ENCODE data around the gene DYNLRB1. TPM values are rescaled to one million over a fixed set of nuclear protein-coding genes. Genes with fewer than 3 reads are reported as not detected.
"Not testable (repeated sequence)": the region's sequence is repeated elsewhere in the genome, so short reads cannot be mapped to it uniquely, and the experiment has no call there.

DYNLRB1 gene
- total RNA-seq, 5 donors from 2014 or later (not counting 1 experiment from before 2014, with no cell fraction given) = 49.6 to 83.6 (median 73.8) TPM

GRCh38 chr20:34493646-34494045, 22.6 kb upstream of the DYNLRB1 start:
- H3K9me3 ChIP-seq = no peaks in the 10 kb centered on the region
- no peaks in the 10 kb centered on the region for H3K27me3 ChIP-seq (replicated peaks in 1 of 2; ENCODE audit: control insufficient read depth in 2 of 2, extremely low read depth in 1 of 2, insufficient read depth in 2 of 2, low read length in 1 of 2)
- ChIA-PET CTCF (no interaction called here), POLR2A (no interaction called here)
- no peak overlapping the region for H3K27ac ChIP-seq (ENCODE audit: low read length)
- 97% methylated on average over 2 of the region's 4 CpGs for WGBS (ENCODE audit: insufficient coverage)
- Mint-ChIP-seq H3K9me3 (peaks cover 0 to 4% (median 0%) of the 10 kb centered on the region in 3 donors), H3K36me3 (peaks cover 63% of the 10 kb centered on the region), H3K27ac (no peak overlapping the region), H3K4me1 (peaks cover 0 to 6% (median 0%) of the 10 kb centered on the region in 3 donors), H3K27me3 (no peaks in the 10 kb centered on the region), H3K4me3 (no peak overlapping the region)
- H3K4me3 ChIP-seq (ENCODE audit: control insufficient read depth in 1 of 2, extremely low read depth in 1 of 2, low read length in 1 of 2) = no peak overlapping the region
- no peak for ATAC-seq (replicated peaks in 1 of 4)
- H3K36me3 ChIP-seq (ENCODE audit: control insufficient read depth in 2 of 2, extremely low read depth in 1 of 2, insufficient read depth in 1 of 2, low read length in 1 of 2) = peaks cover 0 to 54% of the 10 kb centered on the region in 2 donors
- H3K4me1 ChIP-seq (ENCODE audit: control insufficient read depth in 1 of 2, extremely low read depth in 1 of 2, insufficient read depth in 2 of 2, low read length in 2 of 2) = no peaks in the 10 kb centered on the region
- DNase-seq = no peak

DNA sequence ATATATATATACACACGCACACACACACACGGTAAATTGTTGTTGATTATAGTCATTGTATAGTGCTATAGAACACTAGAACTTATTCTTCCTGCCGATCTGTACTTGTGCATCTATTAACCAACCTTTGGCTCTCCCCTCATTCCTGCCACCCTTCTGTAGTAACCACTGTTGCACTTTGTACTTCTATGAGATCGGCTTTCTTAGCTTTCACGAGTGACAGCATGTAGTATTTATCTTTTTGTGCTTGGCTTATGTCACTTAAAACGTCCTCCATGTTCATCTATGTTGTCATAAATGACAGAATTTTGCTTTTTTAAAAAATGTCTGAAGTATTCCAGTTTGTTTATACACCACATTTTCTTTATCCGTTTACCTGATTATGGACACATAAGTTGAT, 20.9 kb upstream of the DYNLRB1 start:
- WGBS (ENCODE audit: insufficient coverage) = no CpG with 5 or more reads among the region's 7 CpGs
- Mint-ChIP-seq H3K27ac (no peak overlapping the region), H3K36me3 (peaks cover 68% of the 10 kb centered on the region), H3K27me3 (no peaks in the 10 kb centered on the region), H3K4me1 (peaks cover 0 to 10% (median 0%) of the 10 kb centered on the region in 3 donors), H3K9me3 (peaks cover 0 to 14% (median 1%) of the 10 kb centered on the region in 3 donors), H3K4me3 (no peak overlapping the region)
- DNase-seq (no peak), ATAC-seq (replicated peaks in 1 of 4) (no peak)
- H3K27me3 ChIP-seq (replicated peaks in 1 of 2; ENCODE audit: control insufficient read depth in 2 of 2, extremely low read depth in 1 of 2, insufficient read depth in 2 of 2, low read length in 1 of 2) = no peaks in the 10 kb centered on the region
- no peaks in the 10 kb centered on the region for H3K9me3 ChIP-seq
- CTCF ChIA-PET = interaction anchor here in 1 of 2 donors (0.6 kb wide), 1 partner anchor 186 kb away, joined by 6 read pairs; no protein-coding TSS in a partner anchor
- H3K4me3 ChIP-seq (ENCODE audit: control insufficient read depth in 1 of 2, extremely low read depth in 1 of 2, low read length in 1 of 2) = no peak overlapping the region
- H3K36me3 ChIP-seq (ENCODE audit: control insufficient read depth in 2 of 2, extremely low read depth in 1 of 2, insufficient read depth in 1 of 2, low read length in 1 of 2) = peaks cover 0 to 41% of the 10 kb centered on the region in 2 donors
- H3K4me1 ChIP-seq (ENCODE audit: control insufficient read depth in 1 of 2, extremely low read depth in 1 of 2, insufficient read depth in 2 of 2, low read length in 2 of 2) = no peaks in the 10 kb centered on the region
- H3K27ac ChIP-seq (ENCODE audit: low read length) = no peak overlapping the region
- POLR2A ChIA-PET = interaction anchor here in 1 of 2 donors (0.7 kb wide), 1 partner anchor 10 kb away, joined by 5 read pairs; no protein-coding TSS in a partner anchor

DNA sequence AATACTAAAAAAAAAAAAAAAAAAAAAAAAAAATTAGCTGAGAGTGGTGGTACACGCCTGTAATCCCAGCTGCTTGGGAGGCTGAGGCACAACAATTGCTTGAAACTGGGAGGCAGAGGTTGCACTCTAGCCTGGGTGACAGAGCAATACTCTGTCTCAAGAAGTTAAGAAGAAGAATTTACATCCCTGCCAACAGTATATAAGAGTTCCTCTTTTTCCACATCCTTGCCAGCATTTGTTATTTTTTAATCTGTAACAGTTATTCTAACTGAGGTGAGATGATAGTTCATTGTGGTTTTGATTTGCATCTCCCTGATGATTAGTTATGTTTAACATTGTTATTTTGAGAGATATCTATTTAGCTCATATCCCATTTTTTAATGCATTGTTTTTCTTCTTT, 20.3 kb upstream of the DYNLRB1 start:
- H3K27ac ChIP-seq (ENCODE audit: low read length) = no peak overlapping the region
- no peaks in the 10 kb centered on the region for H3K27me3 Mint-ChIP-seq
- H3K27ac Mint-ChIP-seq = peak overlapping the region in 1 of 2 donors; percentile 0
- H3K9me3 ChIP-seq = no peaks in the 10 kb centered on the region
- H3K4me3 ChIP-seq (ENCODE audit: control insufficient read depth in 1 of 2, extremely low read depth in 1 of 2, low read length in 1 of 2) = no peak overlapping the region
- ATAC-seq (replicated peaks in 1 of 4) (no peak), DNase-seq (no peak)
- peaks cover 0 to 11% (median 0%) of the 10 kb centered on the region in 3 donors for H3K4me1 Mint-ChIP-seq
- H3K9me3 Mint-ChIP-seq = peaks cover 0 to 20% (median 7%) of the 10 kb centered on the region in 3 donors
- H3K27me3 ChIP-seq (replicated peaks in 1 of 2; ENCODE audit: control insufficient read depth in 2 of 2, extremely low read depth in 1 of 2, insufficient read depth in 2 of 2, low read length in 1 of 2) = no peaks in the 10 kb centered on the region
- H3K4me1 ChIP-seq (ENCODE audit: control insufficient read depth in 1 of 2, extremely low read depth in 1 of 2, insufficient read depth in 2 of 2, low read length in 2 of 2) = no peaks in the 10 kb centered on the region
- WGBS (ENCODE audit: insufficient coverage) = no CpG with 5 or more reads among the region's 1 CpG
- H3K36me3 Mint-ChIP-seq = peaks cover 70% of the 10 kb centered on the region
- H3K4me3 Mint-ChIP-seq = no peak overlapping the region
- CTCF ChIA-PET = interaction anchor here in 1 of 2 donors (0.7 kb wide), 1 partner anchor 274 kb away, joined by 3 read pairs; no protein-coding TSS in a partner anchor
- POLR2A ChIA-PET = interaction anchor here in 1 of 2 donors (0.6 kb wide), 2 partner anchors 237 to 1152 kb away, joined by 3 to 6 read pairs; no protein-coding TSS in a partner anchor
- peaks cover 0 to 41% of the 10 kb centered on the region in 2 donors for H3K36me3 ChIP-seq (ENCODE audit: control insufficient read depth in 2 of 2, extremely low read depth in 1 of 2, insufficient read depth in 1 of 2, low read length in 1 of 2)

GRCh38 chr20:34497596-34497995, 18.6 kb upstream of the DYNLRB1 start:
- CTCF ChIA-PET; ATAC-seq (replicated peaks in 1 of 4); H3K27ac Mint-ChIP-seq; DNase-seq; POLR2A ChIA-PET; H3K27ac ChIP-seq (ENCODE audit: low read length); H3K4me1 ChIP-seq (ENCODE audit: control insufficient read depth in 1 of 2, extremely low read depth in 1 of 2, insufficient read depth in 2 of 2, low read length in 2 of 2); H3K9me3 ChIP-seq; H3K4me3 Mint-ChIP-seq; H3K27me3 Mint-ChIP-seq; H3K4me3 ChIP-seq (ENCODE audit: control insufficient read depth in 1 of 2, extremely low read depth in 1 of 2, low read length in 1 of 2); H3K27me3 ChIP-seq (replicated peaks in 1 of 2; ENCODE audit: control insufficient read depth in 2 of 2, extremely low read depth in 1 of 2, insufficient read depth in 2 of 2, low read length in 1 of 2): not testable (repeated sequence)
- H3K36me3 ChIP-seq (ENCODE audit: control insufficient read depth in 2 of 2, extremely low read depth in 1 of 2, insufficient read depth in 1 of 2, low read length in 1 of 2) = peaks cover 0 to 30% of the 10 kb centered on the region in 2 donors
- peaks cover 67% of the 10 kb centered on the region for H3K36me3 Mint-ChIP-seq
- WGBS (ENCODE audit: insufficient coverage) = 100% methylated on average over 1 of the region's 6 CpGs
- H3K4me1 Mint-ChIP-seq = peaks cover 0 to 11% (median 0%) of the 10 kb centered on the region in 3 donors
- H3K9me3 Mint-ChIP-seq = peaks cover 0 to 22% (median 8%) of the 10 kb centered on the region in 3 donors

DNA sequence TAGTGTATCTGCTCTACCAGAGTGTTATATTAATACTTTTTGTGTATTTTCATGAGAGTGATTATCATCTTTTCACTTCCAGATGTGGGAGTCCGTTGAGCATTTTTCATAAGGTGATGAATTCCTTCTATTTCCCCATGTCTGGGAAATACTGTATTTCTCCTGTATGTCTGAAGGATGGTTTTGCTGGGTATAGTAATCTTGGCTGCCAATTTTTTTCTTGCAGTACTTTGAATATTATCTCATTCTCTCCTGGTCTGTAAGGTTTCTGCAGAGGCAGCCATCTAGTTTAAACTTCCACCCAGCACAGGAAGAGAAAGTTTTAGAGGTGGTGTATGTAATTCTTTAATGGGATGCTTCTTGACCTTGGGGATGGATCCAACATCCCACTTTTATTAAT, 15.4 kb upstream of the DYNLRB1 start:
- no peaks in the 10 kb centered on the region for H3K9me3 ChIP-seq
- H3K4me3 Mint-ChIP-seq = no peak overlapping the region
- no peak overlapping the region for H3K4me3 ChIP-seq (ENCODE audit: control insufficient read depth in 1 of 2, extremely low read depth in 1 of 2, low read length in 1 of 2)
- ChIA-PET POLR2A (no interaction called here), CTCF (no interaction called here)
- H3K27ac ChIP-seq (ENCODE audit: low read length) = no peak overlapping the region
- H3K4me1 Mint-ChIP-seq = peaks cover 0 to 12% (median 0%) of the 10 kb centered on the region in 3 donors
- no peaks in the 10 kb centered on the region for H3K27me3 ChIP-seq (replicated peaks in 1 of 2; ENCODE audit: control insufficient read depth in 2 of 2, extremely low read depth in 1 of 2, insufficient read depth in 2 of 2, low read length in 1 of 2)
- peaks cover 56% of the 10 kb centered on the region for H3K36me3 Mint-ChIP-seq
- ATAC-seq (replicated peaks in 1 of 4) = no peak
- peaks cover 0 to 22% (median 8%) of the 10 kb centered on the region in 3 donors for H3K9me3 Mint-ChIP-seq
- no peak for DNase-seq
- H3K27me3 Mint-ChIP-seq = no peaks in the 10 kb centered on the region
- WGBS (ENCODE audit: insufficient coverage) = no CpG with 5 or more reads among the region's 1 CpG
- H3K36me3 ChIP-seq (ENCODE audit: control insufficient read depth in 2 of 2, extremely low read depth in 1 of 2, insufficient read depth in 1 of 2, low read length in 1 of 2) = peaks cover 0 to 34% of the 10 kb centered on the region in 2 donors
- no peak overlapping the region for H3K27ac Mint-ChIP-seq
- no peaks in the 10 kb centered on the region for H3K4me1 ChIP-seq (ENCODE audit: control insufficient read depth in 1 of 2, extremely low read depth in 1 of 2, insufficient read depth in 2 of 2, low read length in 2 of 2)

GRCh38 chr20:34506480-34506879, 9.7 kb upstream of the DYNLRB1 start:
- DNase-seq (no peak), ATAC-seq (replicated peaks in 1 of 4) (no peak)
- H3K27me3 Mint-ChIP-seq = no peaks in the 10 kb centered on the region
- no peaks in the 10 kb centered on the region for H3K4me1 ChIP-seq (ENCODE audit: control insufficient read depth in 1 of 2, extremely low read depth in 1 of 2, insufficient read depth in 2 of 2, low read length in 2 of 2)
- no peak overlapping the region for H3K4me3 ChIP-seq (ENCODE audit: control insufficient read depth in 1 of 2, extremely low read depth in 1 of 2, low read length in 1 of 2)
- peaks cover 0 to 43% of the 10 kb centered on the region in 2 donors for H3K36me3 ChIP-seq (ENCODE audit: control insufficient read depth in 2 of 2, extremely low read depth in 1 of 2, insufficient read depth in 1 of 2, low read length in 1 of 2)
- ChIA-PET POLR2A (no interaction called here), CTCF (interaction anchor here in 1 of 2 donors (1.0 kb wide), 1 partner anchor 9 kb away, joined by 6 read pairs; no protein-coding TSS in a partner anchor)
- H3K4me1 Mint-ChIP-seq = peaks cover 0 to 6% (median 2%) of the 10 kb centered on the region in 3 donors
- no peaks in the 10 kb centered on the region for H3K9me3 Mint-ChIP-seq
- WGBS (ENCODE audit: insufficient coverage) = 100% methylated on average over 1 of the region's 3 CpGs
- H3K9me3 ChIP-seq = no peaks in the 10 kb centered on the region
- peaks cover 30% of the 10 kb centered on the region for H3K36me3 Mint-ChIP-seq
- H3K27me3 ChIP-seq (replicated peaks in 1 of 2; ENCODE audit: control insufficient read depth in 2 of 2, extremely low read depth in 1 of 2, insufficient read depth in 2 of 2, low read length in 1 of 2) = no peaks in the 10 kb centered on the region
- H3K27ac Mint-ChIP-seq = no peak overlapping the region
- no peak overlapping the region for H3K4me3 Mint-ChIP-seq
- H3K27ac ChIP-seq (ENCODE audit: low read length) = no peak overlapping the region
